ENCODE results near the gene NANOG. TPM values are rescaled to one million over a fixed set of nuclear protein-coding genes. Genes with fewer than 3 reads are reported as not detected.
"Not testable (repeated sequence)": the region's sequence is repeated elsewhere in the genome, so short reads cannot be mapped to it uniquely, and the experiment has no call there.

NANOG gene
- total and polyA plus RNA-seq, 2 donors from 2014 or later: 0.16 TPM; not detected in 1

- Histone ChIP-seq H3K27ac (ENCODE audit: low read depth in 2 of 2, low read length in 2 of 2) (no peak overlapping the region), H3K4me3 (ENCODE audit: low read length in 3 of 3) (no peak overlapping the region), H3K27me3 (ENCODE audit: control insufficient read depth, insufficient read depth, low read length) (no peaks in the 10 kb centered on the region), H3K9me3 (ENCODE audit: control insufficient read depth in 2 of 3, insufficient read depth in 1 of 3, low read length in 3 of 3) (no peaks in the 10 kb centered on the region), H3K9ac (ENCODE audit: low read length in 3 of 3) (no peak overlapping the region), H3K4me1 (ENCODE audit: control insufficient read depth in 2 of 3, insufficient read depth in 2 of 3, low read depth in 1 of 3, low read length in 3 of 3) (no peaks in the 10 kb centered on the region), H3K36me3 (ENCODE audit: control insufficient read depth in 2 of 3, insufficient read depth in 3 of 3, low read length in 3 of 3) (no peaks in the 10 kb centered on the region)
- intact Hi-C loops (cut with DNase I): no loop called here
- DNase-seq (no peak), FAIRE-seq (no peak)
- no peak for TF ChIP-seq CTCF (IDR thresholded peaks at IDR 0.05; ENCODE audit: borderline replicate concordance, extremely low read depth, insufficient read depth)
Measured at GRCh38 chr12:7801460-7801859, 12.3 kb downstream of the NANOG start.

GRCh38 chr12:7806319-7806718 is 17.1 kb downstream of the NANOG start:
- H3K36me3 ChIP-seq (ENCODE audit: control insufficient read depth in 2 of 3, insufficient read depth in 3 of 3, low read length in 3 of 3); H3K9ac ChIP-seq (ENCODE audit: low read length in 3 of 3); intact Hi-C loops (cut with DNase I); H3K27ac ChIP-seq (ENCODE audit: low read depth in 2 of 2, low read length in 2 of 2); H3K4me3 ChIP-seq (ENCODE audit: low read length in 3 of 3); H3K4me1 ChIP-seq (ENCODE audit: control insufficient read depth in 2 of 3, insufficient read depth in 2 of 3, low read depth in 1 of 3, low read length in 3 of 3); H3K27me3 ChIP-seq (ENCODE audit: control insufficient read depth, insufficient read depth, low read length); FAIRE-seq; DNase-seq; H3K9me3 ChIP-seq (ENCODE audit: control insufficient read depth in 2 of 3, insufficient read depth in 1 of 3, low read length in 3 of 3): not testable (repeated sequence)

- Histone ChIP-seq H3K36me3 (ENCODE audit: control insufficient read depth in 2 of 3, insufficient read depth in 3 of 3, low read length in 3 of 3) (no peaks in the 10 kb centered on the region), H3K4me1 (ENCODE audit: control insufficient read depth in 2 of 3, insufficient read depth in 2 of 3, low read depth in 1 of 3, low read length in 3 of 3) (no peaks in the 10 kb centered on the region), H3K27me3 (ENCODE audit: control insufficient read depth, insufficient read depth, low read length) (no peaks in the 10 kb centered on the region), H3K9ac (ENCODE audit: low read length in 3 of 3) (no peak overlapping the region), H3K27ac (ENCODE audit: low read depth in 2 of 2, low read length in 2 of 2) (no peak overlapping the region), H3K9me3 (ENCODE audit: control insufficient read depth in 2 of 3, insufficient read depth in 1 of 3, low read length in 3 of 3) (no peaks in the 10 kb centered on the region), H3K4me3 (ENCODE audit: low read length in 3 of 3) (no peak overlapping the region)
- peak; percentile 77 for TF ChIP-seq CTCF (IDR thresholded peaks at IDR 0.05; ENCODE audit: borderline replicate concordance, extremely low read depth, insufficient read depth)
- FAIRE-seq (peak; percentile 77), DNase-seq (peak in 4 of 5 donors; percentile 73 to 85 (median 82))
- intact Hi-C loops (cut with DNase I): no loop called here
Measured at GRCh38 chr12:7806863-7807487, 17.8 kb downstream of the NANOG start.

GRCh38 chr12:7825754-7826153 is 36.6 kb downstream of the NANOG start:
- H3K4me1 ChIP-seq (ENCODE audit: control insufficient read depth in 2 of 3, insufficient read depth in 2 of 3, low read depth in 1 of 3, low read length in 3 of 3); FAIRE-seq; H3K27me3 ChIP-seq (ENCODE audit: control insufficient read depth, insufficient read depth, low read length); H3K9me3 ChIP-seq (ENCODE audit: control insufficient read depth in 2 of 3, insufficient read depth in 1 of 3, low read length in 3 of 3); H3K36me3 ChIP-seq (ENCODE audit: control insufficient read depth in 2 of 3, insufficient read depth in 3 of 3, low read length in 3 of 3); H3K27ac ChIP-seq (ENCODE audit: low read depth in 2 of 2, low read length in 2 of 2); H3K9ac ChIP-seq (ENCODE audit: low read length in 3 of 3); H3K4me3 ChIP-seq (ENCODE audit: low read length in 3 of 3); intact Hi-C loops (cut with DNase I): not testable (repeated sequence)
- peak in 1 of 5 donors; percentile 16 for DNase-seq

- H3K27ac ChIP-seq (ENCODE audit: low read depth in 2 of 2, low read length in 2 of 2); H3K4me3 ChIP-seq (ENCODE audit: low read length in 3 of 3); H3K27me3 ChIP-seq (ENCODE audit: control insufficient read depth, insufficient read depth, low read length); H3K9me3 ChIP-seq (ENCODE audit: control insufficient read depth in 2 of 3, insufficient read depth in 1 of 3, low read length in 3 of 3); DNase-seq; H3K4me1 ChIP-seq (ENCODE audit: control insufficient read depth in 2 of 3, insufficient read depth in 2 of 3, low read depth in 1 of 3, low read length in 3 of 3); H3K36me3 ChIP-seq (ENCODE audit: control insufficient read depth in 2 of 3, insufficient read depth in 3 of 3, low read length in 3 of 3); H3K9ac ChIP-seq (ENCODE audit: low read length in 3 of 3); FAIRE-seq; intact Hi-C loops (cut with DNase I): not testable (repeated sequence)
Measured at GRCh38 chr12:7829737-7830136, 40.5 kb downstream of the NANOG start.
